Spleen (tissue), 7 donors: ENCODE data around the gene AKR1B15.
"Not testable (repeated sequence)": the region's sequence is repeated elsewhere in the genome, so short reads cannot be mapped to it uniquely, and the experiment has no call there.

Experiments used
- POLR2A ChIP-seq, 3 donors: fragments of 450-650 bp; IDR thresholded peaks; one replicate each; pipeline ENCODE4 v1.5.1; 2017; ENCODE audit warnings: antibody characterized with exemption in 3 of 3, mild to moderate bottlenecking in 1 of 3
- TF ChIP-seq, protein P1 (sequence below), 11 experiments: fragments of 200-600 bp in 7 of 11; fragments of 450-650 bp in 4 of 11; sonication (generic) in 4 of 11; IDR thresholded peaks in 8 of 11; conservative IDR thresholded peaks in 3 of 11; 1 replicate in 7 of 11; 2 replicates in 4 of 11; pipeline versions ENCODE4 v1.4.0 to v1.8.0; 2016 to 2021; ENCODE audit warnings: antibody characterized with exemption in 11 of 11, inconsistent platforms in 4 of 11, mild to moderate bottlenecking in 1 of 11
- donor health status: DM: no; HTN: no; CAD: no; lungs with moderate emphysema.
- donor health status: DM: no; HTN: no; CAD: no.
- donor health status: DM: no; HTN: no; CAD: no.

- TF ChIP-seq, protein P1, sequence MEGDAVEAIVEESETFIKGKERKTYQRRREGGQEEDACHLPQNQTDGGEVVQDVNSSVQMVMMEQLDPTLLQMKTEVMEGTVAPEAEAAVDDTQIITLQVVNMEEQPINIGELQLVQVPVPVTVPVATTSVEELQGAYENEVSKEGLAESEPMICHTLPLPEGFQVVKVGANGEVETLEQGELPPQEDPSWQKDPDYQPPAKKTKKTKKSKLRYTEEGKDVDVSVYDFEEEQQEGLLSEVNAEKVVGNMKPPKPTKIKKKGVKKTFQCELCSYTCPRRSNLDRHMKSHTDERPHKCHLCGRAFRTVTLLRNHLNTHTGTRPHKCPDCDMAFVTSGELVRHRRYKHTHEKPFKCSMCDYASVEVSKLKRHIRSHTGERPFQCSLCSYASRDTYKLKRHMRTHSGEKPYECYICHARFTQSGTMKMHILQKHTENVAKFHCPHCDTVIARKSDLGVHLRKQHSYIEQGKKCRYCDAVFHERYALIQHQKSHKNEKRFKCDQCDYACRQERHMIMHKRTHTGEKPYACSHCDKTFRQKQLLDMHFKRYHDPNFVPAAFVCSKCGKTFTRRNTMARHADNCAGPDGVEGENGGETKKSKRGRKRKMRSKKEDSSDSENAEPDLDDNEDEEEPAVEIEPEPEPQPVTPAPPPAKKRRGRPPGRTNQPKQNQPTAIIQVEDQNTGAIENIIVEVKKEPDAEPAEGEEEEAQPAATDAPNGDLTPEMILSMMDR (IDR thresholded peaks at IDR 0.05 in 8 of 11, conservative IDR thresholded peaks at IDR 0.05 in 3 of 11), result not testable (repeated sequence)
- not testable (repeated sequence) for TF ChIP-seq POLR2A (IDR thresholded peaks at IDR 0.05)
These were observed 22.2 kb upstream of the AKR1B15 start for GRCh38 chr7:134526552-134527248.
